ENCODE measurements around the gene COMMD7. TPM values are rescaled to one million over a fixed set of nuclear protein-coding genes. Genes with fewer than 3 reads are reported as not detected.

Gene COMMD7
- total RNA-seq, 2 donors from 2014 or later, result 6.6 to 18.7 TPM

GRCh38 chr20:32664012-32664677, 79.1 kb downstream of the COMMD7 start:
- no peak for DNase-seq
- TF ChIP-seq CTCF (IDR thresholded peaks at IDR 0.05) (no peak), POLR2A (IDR thresholded peaks at IDR 0.05) (no peak)
- Histone ChIP-seq H3K36me3 (replicated peaks in 1 of 2; ENCODE audit: insufficient read depth in 1 of 2, low read depth in 2 of 2) (no peaks in the 10 kb centered on the region), H3K4me1 (peaks cover 21% of the 10 kb centered on the region), H3K4me3 (no peak overlapping the region), H3K9me3 (no peaks in the 10 kb centered on the region), H3K27me3 (no peaks in the 10 kb centered on the region), H3K27ac (peak overlapping the region; percentile 32 to 82 (median 70))
- ATAC-seq, result no peak
- intact Hi-C loops (cut with DNase I), result no loop called here
- whole genome bisulfite sequencing, 2 donors, result 92 to 93% methylated on average over 5 to 11 of the region's 11 CpGs

DNA sequence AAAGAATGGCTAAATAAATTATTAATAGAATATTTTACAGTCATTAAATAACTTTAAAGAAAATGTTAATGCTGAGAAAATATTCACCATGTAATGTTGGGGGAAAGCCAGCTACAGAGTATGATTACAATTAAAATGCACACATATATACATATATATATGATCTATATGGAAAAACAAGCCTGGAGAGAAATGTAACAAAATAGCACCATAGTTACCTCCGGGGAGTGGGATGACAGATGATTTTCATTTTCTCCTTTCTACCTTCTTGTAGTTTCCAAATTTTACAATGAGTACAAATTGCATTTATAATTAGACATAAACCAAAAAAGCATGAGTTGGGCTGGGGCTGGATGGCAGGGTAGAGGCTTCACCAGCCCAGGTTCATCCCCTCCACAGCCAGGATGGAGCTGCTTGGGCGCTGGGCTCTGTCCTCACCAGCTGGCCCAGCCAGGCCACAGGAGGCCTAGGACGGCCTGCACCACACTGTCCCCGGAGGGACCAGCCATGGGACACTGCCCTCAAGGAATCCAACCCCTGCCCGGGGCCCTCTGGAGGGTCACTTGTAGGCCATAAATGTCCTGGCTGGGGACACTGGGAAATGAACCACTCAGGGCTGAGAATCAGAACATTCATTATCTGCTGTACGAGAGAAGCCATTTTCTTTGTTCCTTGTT, 79.8 kb downstream of the COMMD7 start:
- Histone ChIP-seq H3K4me3 (no peak overlapping the region), H3K27ac (peak overlapping the region in 1 of 4 donors; percentile 82), H3K9me3 (no peaks in the 10 kb centered on the region), H3K4me1 (peaks cover 21% of the 10 kb centered on the region), H3K36me3 (replicated peaks in 1 of 2; ENCODE audit: insufficient read depth in 1 of 2, low read depth in 2 of 2) (no peaks in the 10 kb centered on the region), H3K27me3 (no peaks in the 10 kb centered on the region)
- intact Hi-C loops (cut with DNase I), result no loop called here
- TF ChIP-seq POLR2A (IDR thresholded peaks at IDR 0.05) (no peak), CTCF (IDR thresholded peaks at IDR 0.05) (no peak)
- ATAC-seq (no peak), DNase-seq (no peak)
- 95 to 99% methylated on average over 3 to 6 of the region's 6 CpGs for WGBS, 2 donors

DNA sequence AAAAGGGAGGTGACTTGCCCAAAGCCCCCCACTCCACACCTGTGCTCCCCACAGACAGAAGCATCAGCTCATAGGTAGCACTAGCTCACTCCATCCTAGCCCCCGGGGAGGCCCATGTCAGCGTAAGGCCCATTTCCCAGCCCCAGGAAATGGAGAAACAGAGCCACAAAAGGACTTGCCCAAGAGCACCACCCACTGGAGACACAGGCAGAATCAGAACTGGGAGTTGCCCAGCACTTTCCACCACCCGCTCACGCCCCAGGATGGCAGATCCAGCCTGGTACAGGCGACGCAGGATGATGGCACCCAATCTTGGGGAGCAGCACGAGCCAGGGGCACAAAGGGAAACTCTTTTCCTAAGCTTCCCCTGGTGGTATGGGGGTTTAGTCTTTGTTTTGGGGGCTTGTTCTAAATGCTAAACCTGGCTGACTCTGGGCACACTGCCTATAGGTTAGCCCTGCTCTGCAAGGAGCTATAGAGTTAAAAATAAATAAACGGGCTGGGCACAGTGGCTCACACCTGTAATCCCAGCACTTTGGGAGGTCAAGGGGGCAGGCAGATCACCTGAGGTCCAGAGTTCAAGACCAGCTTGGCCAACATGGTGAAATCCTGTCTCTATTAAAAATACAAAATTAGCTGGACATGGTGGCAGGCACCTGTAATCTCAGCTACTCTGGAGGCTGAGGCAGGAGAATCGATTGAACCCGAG, 81.3 kb downstream of the COMMD7 start:
- 76 to 88% methylated on average over 8 to 10 of the region's 10 CpGs for WGBS, 2 donors
- TF ChIP-seq CTCF (IDR thresholded peaks at IDR 0.05) (no peak), POLR2A (IDR thresholded peaks at IDR 0.05) (no peak)
- H3K4me1 ChIP-seq, result peaks cover 17% of the 10 kb centered on the region
- H3K9me3 ChIP-seq, result no peaks in the 10 kb centered on the region
- H3K36me3 ChIP-seq (replicated peaks in 1 of 2; ENCODE audit: insufficient read depth in 1 of 2, low read depth in 2 of 2), result no peaks in the 10 kb centered on the region
- no peaks in the 10 kb centered on the region for H3K27me3 ChIP-seq
- no peak overlapping the region for H3K4me3 ChIP-seq
- no peak overlapping the region for H3K27ac ChIP-seq
- ATAC-seq, result no peak
- DNase-seq, result no peak
- intact Hi-C loops (cut with DNase I), result no loop called here

- no peaks in the 10 kb centered on the region for H3K36me3 ChIP-seq (replicated peaks in 1 of 2; ENCODE audit: insufficient read depth in 1 of 2, low read depth in 2 of 2)
- no peaks in the 10 kb centered on the region for H3K9me3 ChIP-seq
- peaks cover 13% of the 10 kb centered on the region for H3K4me1 ChIP-seq
- TF ChIP-seq POLR2A (IDR thresholded peaks at IDR 0.05) (no peak), CTCF (IDR thresholded peaks at IDR 0.05) (no peak)
- no peak for DNase-seq
- H3K4me3 ChIP-seq, result no peak overlapping the region
- ATAC-seq, result no peak
- WGBS, 2 donors, result 89 to 90% methylated on average over 8 of the region's 8 CpGs
- H3K27ac ChIP-seq, result no peak overlapping the region
- no peaks in the 10 kb centered on the region for H3K27me3 ChIP-seq
- intact Hi-C loops (cut with DNase I), result no loop called here
These were observed 82.6 kb downstream of the COMMD7 start for GRCh38 chr20:32660661-32661060.
